Lower leg skin (tissue), 3 donors: ENCODE measurements around the gene CBX3.

Experiments
- POLR2A ChIP-seq, 2 donors: fragments of 450-650 bp; IDR thresholded peaks; one replicate each; pipeline ENCODE4 v1.6.1; 2016 to 2017; ENCODE audit warnings: antibody characterized with exemption in 2 of 2, mild to moderate bottlenecking in 1 of 2, moderate library complexity in 1 of 2
- TF ChIP-seq, protein P1 (sequence below), 3 donors: fragments of 450-650 bp; IDR thresholded peaks; one replicate each; pipeline ENCODE4 v1.5.1; 2016; ENCODE audit warnings: antibody characterized with exemption in 3 of 3, mild to moderate bottlenecking in 3 of 3, moderate library complexity in 2 of 3

DNA sequence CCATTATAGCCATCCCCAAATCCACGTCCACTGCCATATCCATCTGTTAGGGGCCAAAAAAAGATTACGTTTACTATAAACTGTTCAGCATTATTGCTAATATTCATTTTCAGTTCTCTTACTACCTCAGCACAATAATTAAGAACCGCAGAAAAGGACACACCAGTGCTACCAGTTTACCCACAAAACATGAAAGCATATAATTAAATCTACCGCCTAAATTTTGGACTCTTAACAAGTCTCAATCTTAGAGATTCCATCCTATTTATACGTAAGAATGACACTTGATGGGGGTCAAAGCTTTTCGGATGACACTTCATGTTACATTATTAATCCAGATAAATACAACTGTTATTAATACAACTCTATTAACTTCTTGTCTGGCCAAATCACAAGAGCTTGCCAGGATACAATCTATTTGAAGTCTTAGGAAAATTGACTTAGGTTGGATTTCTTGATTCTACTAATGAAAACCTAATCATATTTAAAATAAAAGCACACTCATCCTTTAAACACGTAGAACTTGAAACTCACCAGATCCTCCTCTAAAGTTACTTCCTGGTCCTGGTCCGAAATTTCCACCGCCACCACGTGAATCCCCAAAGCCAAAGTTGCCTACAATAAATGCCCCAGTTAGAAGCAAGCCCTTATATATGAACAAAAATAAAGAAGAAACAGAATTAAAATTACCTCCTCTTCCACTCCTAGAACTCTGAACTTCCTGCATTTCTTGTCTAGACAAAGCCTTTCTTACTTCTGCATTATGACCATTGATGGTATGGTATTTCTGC is 5.5 kb upstream of the CBX3 start:
- TF ChIP-seq POLR2A (IDR thresholded peaks at IDR 0.05): no peak
- TF ChIP-seq, protein P1, sequence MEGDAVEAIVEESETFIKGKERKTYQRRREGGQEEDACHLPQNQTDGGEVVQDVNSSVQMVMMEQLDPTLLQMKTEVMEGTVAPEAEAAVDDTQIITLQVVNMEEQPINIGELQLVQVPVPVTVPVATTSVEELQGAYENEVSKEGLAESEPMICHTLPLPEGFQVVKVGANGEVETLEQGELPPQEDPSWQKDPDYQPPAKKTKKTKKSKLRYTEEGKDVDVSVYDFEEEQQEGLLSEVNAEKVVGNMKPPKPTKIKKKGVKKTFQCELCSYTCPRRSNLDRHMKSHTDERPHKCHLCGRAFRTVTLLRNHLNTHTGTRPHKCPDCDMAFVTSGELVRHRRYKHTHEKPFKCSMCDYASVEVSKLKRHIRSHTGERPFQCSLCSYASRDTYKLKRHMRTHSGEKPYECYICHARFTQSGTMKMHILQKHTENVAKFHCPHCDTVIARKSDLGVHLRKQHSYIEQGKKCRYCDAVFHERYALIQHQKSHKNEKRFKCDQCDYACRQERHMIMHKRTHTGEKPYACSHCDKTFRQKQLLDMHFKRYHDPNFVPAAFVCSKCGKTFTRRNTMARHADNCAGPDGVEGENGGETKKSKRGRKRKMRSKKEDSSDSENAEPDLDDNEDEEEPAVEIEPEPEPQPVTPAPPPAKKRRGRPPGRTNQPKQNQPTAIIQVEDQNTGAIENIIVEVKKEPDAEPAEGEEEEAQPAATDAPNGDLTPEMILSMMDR (IDR thresholded peaks at IDR 0.05): no peak
